ENCODE measurements around the gene PLD1.

Gene PLD1

DNA sequence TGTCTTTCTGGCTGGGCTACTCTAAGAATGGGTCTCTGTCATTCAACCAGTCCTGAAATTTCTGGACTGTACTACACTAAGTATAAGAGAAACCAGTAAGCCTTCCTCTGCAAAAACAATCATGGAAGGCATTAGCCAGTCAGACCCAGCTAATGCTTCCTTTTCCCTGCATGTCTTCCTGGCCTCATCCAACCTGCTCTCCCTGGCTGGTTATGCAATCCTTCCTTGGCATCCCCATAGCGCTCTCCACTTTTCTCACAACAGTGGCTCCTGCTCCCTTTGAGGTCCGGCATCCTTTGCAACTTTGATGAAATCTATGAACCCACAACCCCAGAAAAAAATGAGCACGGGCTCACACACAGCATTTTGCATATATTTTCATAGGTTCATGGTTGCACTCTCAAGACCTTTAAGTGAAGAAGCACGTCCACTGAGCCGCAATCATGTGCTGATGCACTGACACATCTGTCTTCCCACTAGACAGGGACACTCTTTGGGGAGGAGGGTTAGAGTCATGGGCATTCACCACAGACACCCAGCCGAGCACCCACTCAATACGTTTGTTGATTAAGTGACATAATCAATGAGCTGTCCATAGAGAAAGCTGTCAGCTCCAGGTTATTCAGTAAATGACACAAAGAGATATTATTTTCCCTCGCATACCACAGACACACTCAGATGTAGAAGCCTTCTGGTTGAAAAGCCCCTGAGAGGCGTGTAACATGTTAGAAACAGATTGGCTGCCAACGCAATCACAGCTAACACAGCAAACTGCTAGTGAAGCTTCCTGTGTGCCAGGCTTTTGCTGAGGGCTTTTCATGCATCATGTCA is 66.7 kb downstream of the PLD1 start:
- TF ChIP-seq, protein P1, sequence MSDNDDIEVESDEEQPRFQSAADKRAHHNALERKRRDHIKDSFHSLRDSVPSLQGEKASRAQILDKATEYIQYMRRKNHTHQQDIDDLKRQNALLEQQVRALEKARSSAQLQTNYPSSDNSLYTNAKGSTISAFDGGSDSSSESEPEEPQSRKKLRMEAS (IDR thresholded peaks at IDR 0.05; ENCODE audit: low read depth, low read length): no peak
- TF ChIP-seq POLR2A (IDR thresholded peaks at IDR 0.05; ENCODE audit: extremely low read depth, insufficient read length): no peak
- TF ChIP-seq, protein P2, sequence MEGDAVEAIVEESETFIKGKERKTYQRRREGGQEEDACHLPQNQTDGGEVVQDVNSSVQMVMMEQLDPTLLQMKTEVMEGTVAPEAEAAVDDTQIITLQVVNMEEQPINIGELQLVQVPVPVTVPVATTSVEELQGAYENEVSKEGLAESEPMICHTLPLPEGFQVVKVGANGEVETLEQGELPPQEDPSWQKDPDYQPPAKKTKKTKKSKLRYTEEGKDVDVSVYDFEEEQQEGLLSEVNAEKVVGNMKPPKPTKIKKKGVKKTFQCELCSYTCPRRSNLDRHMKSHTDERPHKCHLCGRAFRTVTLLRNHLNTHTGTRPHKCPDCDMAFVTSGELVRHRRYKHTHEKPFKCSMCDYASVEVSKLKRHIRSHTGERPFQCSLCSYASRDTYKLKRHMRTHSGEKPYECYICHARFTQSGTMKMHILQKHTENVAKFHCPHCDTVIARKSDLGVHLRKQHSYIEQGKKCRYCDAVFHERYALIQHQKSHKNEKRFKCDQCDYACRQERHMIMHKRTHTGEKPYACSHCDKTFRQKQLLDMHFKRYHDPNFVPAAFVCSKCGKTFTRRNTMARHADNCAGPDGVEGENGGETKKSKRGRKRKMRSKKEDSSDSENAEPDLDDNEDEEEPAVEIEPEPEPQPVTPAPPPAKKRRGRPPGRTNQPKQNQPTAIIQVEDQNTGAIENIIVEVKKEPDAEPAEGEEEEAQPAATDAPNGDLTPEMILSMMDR (IDR thresholded peaks at IDR 0.05; ENCODE audit: low read depth, low read length): no peak
- TF ChIP-seq MYC (IDR thresholded peaks at IDR 0.05; ENCODE audit: low read depth, low read length): no peak
- no peak for DNase-seq (ENCODE audit: low read depth)
- no peak overlapping the region for H3K4me3 ChIP-seq (ENCODE audit: low read depth, low read length)

DNA sequence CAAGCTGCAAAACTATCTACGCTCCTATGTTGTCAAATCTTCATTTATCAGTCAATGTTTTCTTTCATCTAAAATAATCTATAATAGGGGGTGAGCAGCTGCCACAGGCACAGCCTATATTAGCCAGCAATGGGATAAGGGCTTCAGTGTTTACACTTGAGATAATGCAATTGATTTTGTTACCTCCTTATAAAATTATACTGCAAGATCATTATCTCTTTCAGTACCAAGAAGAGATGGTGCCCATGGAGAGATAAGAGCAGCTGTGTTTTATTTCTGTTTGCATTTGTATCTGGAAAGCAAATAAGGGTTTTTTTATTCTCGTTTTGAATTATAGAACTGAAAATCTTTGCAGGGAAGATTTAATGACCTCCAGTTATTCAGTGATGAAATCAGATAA is 68.9 kb downstream of the PLD1 start:
- DNase-seq (ENCODE audit: low read depth): no peak
- TF ChIP-seq, protein P1 (IDR thresholded peaks at IDR 0.05; ENCODE audit: low read depth, low read length): no peak
- TF ChIP-seq POLR2A (IDR thresholded peaks at IDR 0.05; ENCODE audit: extremely low read depth, insufficient read length) (no peak), MYC (IDR thresholded peaks at IDR 0.05; ENCODE audit: low read depth, low read length) (no peak)
- TF ChIP-seq, protein P2 (IDR thresholded peaks at IDR 0.05; ENCODE audit: low read depth, low read length): no peak
- H3K4me3 ChIP-seq (ENCODE audit: low read depth, low read length): no peak overlapping the region

DNA sequence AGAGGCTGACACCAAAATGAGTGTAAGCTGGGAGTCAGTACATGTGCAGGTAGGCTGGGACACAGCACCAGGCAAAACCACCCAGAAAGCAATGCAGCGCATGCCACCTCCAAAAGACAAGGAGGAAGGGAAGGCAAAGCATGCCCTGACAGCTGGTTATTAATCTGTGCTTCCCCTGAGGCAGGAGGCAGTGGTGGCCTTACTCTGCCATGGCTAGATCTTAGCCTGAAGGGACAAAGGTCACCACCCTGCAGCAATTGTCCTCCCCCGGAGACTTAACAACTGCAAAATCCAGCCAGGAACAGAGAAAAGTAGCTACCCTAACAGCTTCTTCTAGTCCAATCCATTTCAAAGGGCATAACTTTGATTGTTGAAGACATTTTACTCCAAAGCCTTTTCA is 73.7 kb downstream of the PLD1 start:
- TF ChIP-seq, protein P2 (IDR thresholded peaks at IDR 0.05; ENCODE audit: low read depth, low read length): no peak
- no peak for TF ChIP-seq POLR2A (IDR thresholded peaks at IDR 0.05; ENCODE audit: extremely low read depth, insufficient read length)
- no peak for TF ChIP-seq MYC (IDR thresholded peaks at IDR 0.05; ENCODE audit: low read depth, low read length)
- TF ChIP-seq, protein P1 (IDR thresholded peaks at IDR 0.05; ENCODE audit: low read depth, low read length): no peak
- H3K4me3 ChIP-seq (ENCODE audit: low read depth, low read length): no peak overlapping the region
- no peak for DNase-seq (ENCODE audit: low read depth)

DNA sequence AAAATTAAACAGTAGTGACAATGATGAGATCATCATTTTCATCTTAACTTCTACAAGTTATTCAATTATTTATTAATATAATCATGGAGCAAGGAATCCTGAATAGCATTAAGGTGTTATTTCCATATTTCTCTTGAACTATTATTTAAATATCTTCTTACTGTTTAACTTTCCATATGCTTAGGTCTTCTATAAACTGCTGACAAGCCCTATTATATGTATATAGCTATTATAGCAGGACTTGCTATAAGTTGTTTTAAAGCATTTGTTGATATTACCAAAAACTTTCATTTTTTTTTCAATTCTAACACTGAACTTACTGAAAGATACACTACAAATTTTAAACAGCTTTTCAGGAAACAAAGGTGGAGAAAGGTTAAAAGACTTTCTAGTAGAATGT is 76.7 kb downstream of the PLD1 start:
- no peak overlapping the region for H3K4me3 ChIP-seq (ENCODE audit: low read depth, low read length)
- no peak for DNase-seq (ENCODE audit: low read depth)
- TF ChIP-seq, protein P2 (IDR thresholded peaks at IDR 0.05; ENCODE audit: low read depth, low read length): no peak
- TF ChIP-seq, protein P1 (IDR thresholded peaks at IDR 0.05; ENCODE audit: low read depth, low read length): no peak
- TF ChIP-seq MYC (IDR thresholded peaks at IDR 0.05; ENCODE audit: low read depth, low read length) (no peak), POLR2A (IDR thresholded peaks at IDR 0.05; ENCODE audit: extremely low read depth, insufficient read length) (no peak)

DNA sequence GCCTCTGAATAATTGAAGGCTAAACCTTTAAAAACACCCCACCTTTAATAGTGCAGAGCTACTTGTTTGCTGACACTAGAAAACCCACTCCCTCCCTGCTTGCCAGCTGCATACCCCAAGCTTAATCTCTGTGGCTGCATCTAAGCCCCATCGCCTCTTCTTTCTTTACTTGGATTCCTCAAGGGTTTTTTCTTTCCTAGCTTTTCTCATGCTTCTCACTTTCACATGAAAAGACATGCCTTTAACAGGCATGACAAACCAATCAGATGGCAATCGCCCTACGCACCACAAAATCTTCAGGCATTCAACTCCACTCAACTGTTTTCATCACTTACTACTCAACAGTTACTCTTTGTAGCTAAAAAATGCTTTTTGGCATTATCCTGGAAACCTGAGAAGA is 77.5 kb downstream of the PLD1 start:
- no peak for DNase-seq (ENCODE audit: low read depth)
- H3K4me3 ChIP-seq (ENCODE audit: low read depth, low read length): no peak overlapping the region
- no peak for TF ChIP-seq MYC (IDR thresholded peaks at IDR 0.05; ENCODE audit: low read depth, low read length)
- TF ChIP-seq, protein P1 (IDR thresholded peaks at IDR 0.05; ENCODE audit: low read depth, low read length): no peak
- TF ChIP-seq POLR2A (IDR thresholded peaks at IDR 0.05; ENCODE audit: extremely low read depth, insufficient read length): no peak
- TF ChIP-seq, protein P2 (IDR thresholded peaks at IDR 0.05; ENCODE audit: low read depth, low read length): no peak

Measured in NB4 (cell line).